HCT116 (cell line): ENCODE results near the gene SMARCA2. TPM values are rescaled to one million over a fixed set of nuclear protein-coding genes. Genes with fewer than 3 reads are reported as not detected.

Experiments used
- ATAC-seq: fragments of 200-7000 bp; cut with Tn5 transposase; 2 replicates; pipeline ENCODE4 v1.9.1; 2020; ENCODE audit warnings: mild to moderate bottlenecking, moderate library complexity
- BruUV-seq: library from RNA; stranded (reverse); fragments of 400-500 nt; replicated peaks from 2 replicates; lab custom pipeline; 2021; lab: Mats Ljungman, UMichigan
- CTCF ChIA-PET: fragments of 300-600 bp; sonication (Branson Sonifier 250); formaldehyde crosslinking; loops from one replicate; lab custom pipeline; 2021; ENCODE audit warnings: antibody characterized with exemption; lab: Charles Lee
- POLR2A ChIA-PET: fragments of 300-600, 350-600 bp; sonication (Branson Sonifier 250); formaldehyde crosslinking; loops from one replicate; lab custom pipeline; 2021; ENCODE audit warnings: antibody characterized with exemption; lab: Charles Lee
- RAD21 ChIA-PET, 2 experiments: fragments of 300-600 bp; sonication (Branson Sonifier 250); formaldehyde crosslinking; loops; one replicate each; lab custom pipeline; 2023; ENCODE audit warnings: low total read pairs in 2 of 2; ENCODE audit not compliant: uncharacterized antibody in 2 of 2, unreplicated experiment in 2 of 2, low non-redundant PET in 1 of 2; lab: Charles Lee
- DNase-seq: peaks from one replicate; pipeline ENCODE4 v3.0.0-alpha.2; 2010; ENCODE audit warnings: low read depth, low spot score
- H2AFZ ChIP-seq: fragments of 200-600 bp; shearing (Covaris generic), sonication (generic); 2 replicates; pipeline ENCODE4 v1.6.1; 2017; ENCODE audit warnings: low read depth, mixed run types, mixed read lengths, antibody characterized with exemption, low read length; ENCODE audit not compliant: poor library complexity, severe bottlenecking
- H3K27ac ChIP-seq: 2 replicates; pipeline ENCODE4 v1.5.1; 2012; ENCODE audit warnings: low read depth, low read length
- H3K27me3 ChIP-seq: fragments of 200-600 bp; sonication (generic); 2 replicates; pipeline ENCODE4 v1.6.1; 2016; ENCODE audit warnings: mixed run types, low read length, mixed read lengths; ENCODE audit not compliant: insufficient read depth
- H3K36me3 ChIP-seq, 2 experiments: fragments of 200-500 bp in 1 of 2; fragments of 200-600 bp in 1 of 2; sonication (Bioruptor generic) in 1 of 2; sonication (generic) in 1 of 2; 2 replicates each; pipeline versions ENCODE4 v1.5.1 to v1.6.1; 2014 to 2016; ENCODE audit warnings: low read length in 2 of 2, inconsistent platforms in 1 of 2, mixed read lengths in 1 of 2, mixed run types in 1 of 2; ENCODE audit not compliant: insufficient read depth in 2 of 2, control insufficient read depth in 1 of 2
- H3K4me1 ChIP-seq, 2 experiments: fragments of 200-600 bp in 1 of 2; sonication (generic) in 1 of 2; 2 replicates each; pipeline versions ENCODE4 v1.5.1 to v1.6.1; 2012 to 2017; ENCODE audit warnings: low read length in 2 of 2, inconsistent platforms in 1 of 2, mild to moderate bottlenecking in 1 of 2, mixed read lengths in 1 of 2, mixed run types in 1 of 2, moderate library complexity in 1 of 2; ENCODE audit not compliant: insufficient read depth in 2 of 2, control insufficient read depth in 1 of 2
- H3K4me2 ChIP-seq: fragments of 200-600 bp; sonication (generic); 2 replicates; pipeline ENCODE4 v1.6.1; 2017; ENCODE audit warnings: mixed run types, low read length, mixed read lengths
- H3K4me3 ChIP-seq, 2 experiments: fragments of 200-600 bp in 1 of 2; sonication (generic) in 1 of 2; replicated peaks in 1 of 2; 2 replicates each; pipeline ENCODE4 v1.5.1; 2011 to 2016; ENCODE audit warnings: low read length in 2 of 2, control low read depth in 1 of 2, low read depth in 1 of 2, mild to moderate bottlenecking in 1 of 2, mixed read lengths in 1 of 2, mixed run types in 1 of 2
- H3K79me2 ChIP-seq: fragments of 200-600 bp; sonication (generic); 2 replicates; pipeline ENCODE4 v1.6.1; 2017; ENCODE audit warnings: mild to moderate bottlenecking, mixed run types, low read length, moderate library complexity, mixed read lengths; ENCODE audit not compliant: insufficient read depth
- H3K9ac ChIP-seq: fragments of 200-600 bp; sonication (generic); 2 replicates; pipeline ENCODE4 v1.6.1; 2016; ENCODE audit warnings: low read length, mixed read lengths
- H3K9me2 ChIP-seq: fragments of 200-600 bp; sonication (generic), shearing (Covaris generic); 2 replicates; pipeline ENCODE4 v1.6.1; 2017; ENCODE audit warnings: mixed run types, mild to moderate bottlenecking, moderate library complexity; ENCODE audit not compliant: insufficient read depth
- H3K9me3 ChIP-seq, 2 experiments: fragments of 200-500 bp in 1 of 2; fragments of 200-600 bp in 1 of 2; sonication (Bioruptor generic) in 1 of 2; sonication (generic) in 1 of 2; 2 replicates each; pipeline ENCODE4 v1.6.1; 2014 to 2017; ENCODE audit warnings: low read length in 2 of 2, mixed read lengths in 2 of 2, inconsistent platforms in 1 of 2, low read depth in 1 of 2, mild to moderate bottlenecking in 1 of 2, mixed run types in 1 of 2, moderate library complexity in 1 of 2; ENCODE audit not compliant: control insufficient read depth in 1 of 2, insufficient read depth in 1 of 2
- H4K20me1 ChIP-seq: fragments of 200-600 bp; sonication (generic), shearing (Covaris generic); 2 replicates; pipeline ENCODE4 v1.6.1; 2017; ENCODE audit warnings: mixed run types, mild to moderate bottlenecking, moderate library complexity; ENCODE audit not compliant: insufficient read depth
- EGR1 ChIP-seq: IDR thresholded peaks from 2 replicates; pipeline ENCODE4 v1.6.1; 2012; ENCODE audit warnings: low read depth
- RAD21 ChIP-seq: IDR thresholded peaks from 2 replicates; pipeline ENCODE4 v1.6.1; 2012; ENCODE audit warnings: low read depth, mild to moderate bottlenecking
- TCF7L2 ChIP-seq: IDR thresholded peaks from 2 replicates; pipeline ENCODE4 v1.7.0; 2011; ENCODE audit warnings: borderline replicate concordance, inconsistent platforms; ENCODE audit not compliant: insufficient read depth, insufficient read length; ENCODE audit errors: extremely low read depth
- YY1 ChIP-seq: IDR thresholded peaks from 2 replicates; pipeline ENCODE4 v1.6.1; 2011; ENCODE audit warnings: low read length, low read depth, moderate library complexity, mild to moderate bottlenecking; ENCODE audit not compliant: insufficient replicate concordance; ENCODE audit errors: extremely low read depth
- intact Hi-C: fragments of 100-400 bp; cut with micrococcal nuclease; formaldehyde crosslinking; loops from 2 replicates; pipeline ENCODE4 v1.10.0; 2022
- total RNA-seq: library from RNA; stranded (reverse); gene quantifications from one replicate; pipeline ENCODE4 v1.2.1, GENCODE V29; 2021; ENCODE audit not compliant: unreplicated experiment
- TF ChIP-seq, protein P1 (sequence below): IDR thresholded peaks from 2 replicates; pipeline ENCODE4 v1.6.1; 2012; ENCODE audit warnings: low read depth

Gene SMARCA2
- total RNA-seq, 1 experiment from 2014 or later: 14.7 TPM

DNA sequence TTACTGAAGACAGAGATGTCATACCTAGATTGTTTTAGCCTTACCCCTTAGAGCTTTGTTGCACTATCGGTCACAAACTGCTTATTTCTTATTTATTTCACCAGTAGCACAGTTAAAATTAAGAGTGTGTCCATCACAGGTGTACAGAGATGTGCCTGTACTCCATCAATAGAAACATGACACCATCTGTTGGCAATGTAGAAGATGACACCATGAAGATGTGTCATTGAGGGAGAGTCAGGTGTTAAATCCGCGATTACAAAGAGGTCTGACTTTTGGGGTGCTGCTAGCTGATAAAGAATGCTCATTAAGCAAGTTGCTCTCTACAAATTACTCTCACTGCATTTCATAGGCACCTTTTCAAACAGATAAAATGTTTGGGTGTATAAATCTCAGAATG is 164.4 kb downstream of the SMARCA2 start:
- intact Hi-C loops: no loop called here
- no peak for DNase-seq

DNA sequence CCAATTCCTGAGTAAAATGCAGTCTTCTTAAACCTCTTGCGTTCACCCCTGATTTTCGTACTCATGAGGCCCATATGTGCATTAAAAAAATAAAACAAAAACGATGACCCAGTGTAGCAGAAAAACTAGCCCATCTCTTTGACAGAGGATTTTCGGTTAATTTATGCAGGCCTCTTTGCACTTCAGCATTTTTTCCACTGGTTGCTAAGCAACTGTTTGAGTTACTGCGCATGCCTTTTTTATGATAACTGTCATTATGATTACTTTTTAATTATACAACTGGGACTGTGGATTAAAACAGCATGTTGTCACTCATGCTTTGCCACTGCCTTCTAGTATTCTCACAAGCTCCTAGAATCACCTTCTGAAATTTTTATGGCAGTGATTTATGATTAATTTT is 165.0 kb downstream of the SMARCA2 start:
- Histone ChIP-seq H2AFZ (no peak overlapping the region), H3K9ac (no peak overlapping the region), H3K36me3 (no peaks in the 10 kb centered on the region), H3K4me3 (no peak overlapping the region), H3K9me3 (no peaks in the 10 kb centered on the region), H3K9me2 (no peaks in the 10 kb centered on the region), H3K4me2 (no peak overlapping the region), H4K20me1 (no peaks in the 10 kb centered on the region), H3K4me1 (no peaks in the 10 kb centered on the region), H3K27me3 (no peaks in the 10 kb centered on the region), H3K79me2 (no peaks in the 10 kb centered on the region), H3K27ac (no peak overlapping the region)
- ATAC-seq: no peak
- BruUV-seq: no TSS peak
- intact Hi-C loops: loop anchor here (5.0 kb wide), 1 partner anchor 48 kb away; no protein-coding TSS in a partner anchor
- no peak for TF ChIP-seq RAD21
- DNase-seq: no peak
- ChIA-PET POLR2A (no interaction called here), CTCF (no interaction called here), RAD21 (no interaction called here)

More for the DNA sequence above, 164.4 kb downstream of the SMARCA2 start:
- Histone ChIP-seq H3K9me3 (no peaks in the 10 kb centered on the region), H3K27me3 (no peaks in the 10 kb centered on the region), H3K27ac (no peak overlapping the region), H2AFZ (no peak overlapping the region), H3K4me1 (no peaks in the 10 kb centered on the region), H3K36me3 (no peaks in the 10 kb centered on the region), H3K4me3 (no peak overlapping the region), H3K9ac (no peak overlapping the region), H3K4me2 (no peak overlapping the region), H4K20me1 (no peaks in the 10 kb centered on the region), H3K9me2 (no peaks in the 10 kb centered on the region), H3K79me2 (no peaks in the 10 kb centered on the region)
- ChIA-PET POLR2A (no interaction called here), CTCF (no interaction called here), RAD21 (no interaction called here)
- peak; percentile 21; the same call in 1 of the 2 replicates for TF ChIP-seq RAD21
- TF ChIP-seq, protein P1, sequence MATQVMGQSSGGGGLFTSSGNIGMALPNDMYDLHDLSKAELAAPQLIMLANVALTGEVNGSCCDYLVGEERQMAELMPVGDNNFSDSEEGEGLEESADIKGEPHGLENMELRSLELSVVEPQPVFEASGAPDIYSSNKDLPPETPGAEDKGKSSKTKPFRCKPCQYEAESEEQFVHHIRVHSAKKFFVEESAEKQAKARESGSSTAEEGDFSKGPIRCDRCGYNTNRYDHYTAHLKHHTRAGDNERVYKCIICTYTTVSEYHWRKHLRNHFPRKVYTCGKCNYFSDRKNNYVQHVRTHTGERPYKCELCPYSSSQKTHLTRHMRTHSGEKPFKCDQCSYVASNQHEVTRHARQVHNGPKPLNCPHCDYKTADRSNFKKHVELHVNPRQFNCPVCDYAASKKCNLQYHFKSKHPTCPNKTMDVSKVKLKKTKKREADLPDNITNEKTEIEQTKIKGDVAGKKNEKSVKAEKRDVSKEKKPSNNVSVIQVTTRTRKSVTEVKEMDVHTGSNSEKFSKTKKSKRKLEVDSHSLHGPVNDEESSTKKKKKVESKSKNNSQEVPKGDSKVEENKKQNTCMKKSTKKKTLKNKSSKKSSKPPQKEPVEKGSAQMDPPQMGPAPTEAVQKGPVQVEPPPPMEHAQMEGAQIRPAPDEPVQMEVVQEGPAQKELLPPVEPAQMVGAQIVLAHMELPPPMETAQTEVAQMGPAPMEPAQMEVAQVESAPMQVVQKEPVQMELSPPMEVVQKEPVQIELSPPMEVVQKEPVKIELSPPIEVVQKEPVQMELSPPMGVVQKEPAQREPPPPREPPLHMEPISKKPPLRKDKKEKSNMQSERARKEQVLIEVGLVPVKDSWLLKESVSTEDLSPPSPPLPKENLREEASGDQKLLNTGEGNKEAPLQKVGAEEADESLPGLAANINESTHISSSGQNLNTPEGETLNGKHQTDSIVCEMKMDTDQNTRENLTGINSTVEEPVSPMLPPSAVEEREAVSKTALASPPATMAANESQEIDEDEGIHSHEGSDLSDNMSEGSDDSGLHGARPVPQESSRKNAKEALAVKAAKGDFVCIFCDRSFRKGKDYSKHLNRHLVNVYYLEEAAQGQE: no peak
- TF ChIP-seq YY1: no peak
- no peak for TF ChIP-seq EGR1
- TF ChIP-seq TCF7L2: no peak
- no TSS peak for BruUV-seq
- ATAC-seq: no peak
